Nephron progenitor cell (in vitro differentiated cells): ENCODE measurements around the gene EIF2B1.
A peak's percentile ranks its signal among the peaks of the same experiment; 100 is the strongest.

Experiments used
- DNase-seq: peaks from one replicate; pipeline ENCODE4 v3.0.0; 2021
- H3K27ac Mint-ChIP-seq: 2 replicates; pipeline ENCODE4 v1.8.0; 2021; ENCODE audit warnings: mild to moderate bottlenecking, moderate library complexity, mixed read lengths
- H3K27me3 Mint-ChIP-seq: 2 replicates; pipeline ENCODE4 v1.8.0; 2021; ENCODE audit warnings: mild to moderate bottlenecking, low read depth, mixed read lengths; ENCODE audit not compliant: poor library complexity
- H3K36me3 Mint-ChIP-seq: 2 replicates; pipeline ENCODE4 v1.8.0; 2021; ENCODE audit warnings: low read depth, mixed read lengths
- H3K4me1 Mint-ChIP-seq: 2 replicates; pipeline ENCODE4 v1.8.0; 2021; ENCODE audit warnings: mixed read lengths
- H3K4me3 Mint-ChIP-seq: 2 replicates; pipeline ENCODE4 v1.8.0; 2021; ENCODE audit warnings: mild to moderate bottlenecking, moderate library complexity, mixed read lengths
- H3K9me3 Mint-ChIP-seq: 2 replicates; pipeline ENCODE4 v1.8.0; 2021; ENCODE audit warnings: mild to moderate bottlenecking, moderate library complexity, mixed read lengths
- TF ChIP-seq, protein P1 (sequence below): fragments of 200-600 bp; sonication (generic); IDR thresholded peaks from 2 replicates; pipeline ENCODE4 v1.5.0; 2021; ENCODE audit warnings: antibody characterized with exemption

EIF2B1 gene

DNA sequence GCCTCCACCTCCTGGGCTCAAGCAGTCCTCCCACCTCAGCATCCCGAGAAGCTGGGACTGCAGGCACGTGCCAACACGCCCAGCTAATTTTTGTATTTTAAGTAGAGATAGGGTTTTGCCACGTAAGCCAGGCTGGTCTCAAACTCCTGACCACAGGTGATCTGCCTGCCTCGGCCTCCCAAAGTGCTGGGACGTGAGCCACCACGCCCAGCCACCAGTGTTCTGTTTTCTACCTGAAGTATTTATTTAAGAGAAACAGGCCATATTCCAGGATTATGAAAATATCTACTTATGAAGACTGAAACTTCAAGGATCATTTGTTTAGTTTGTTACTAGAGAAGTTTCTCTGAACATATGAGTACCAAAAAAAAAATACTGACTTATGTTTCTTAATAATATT, 10.4 kb upstream of the EIF2B1 start:
- DNase-seq = no peak
- Mint-ChIP-seq H3K36me3 (peaks cover 43% of the 10 kb centered on the region), H3K9me3 (no peaks in the 10 kb centered on the region), H3K4me3 (no peak overlapping the region), H3K27me3 (no peaks in the 10 kb centered on the region), H3K27ac (no peak overlapping the region), H3K4me1 (no peaks in the 10 kb centered on the region)
- TF ChIP-seq, protein P1, sequence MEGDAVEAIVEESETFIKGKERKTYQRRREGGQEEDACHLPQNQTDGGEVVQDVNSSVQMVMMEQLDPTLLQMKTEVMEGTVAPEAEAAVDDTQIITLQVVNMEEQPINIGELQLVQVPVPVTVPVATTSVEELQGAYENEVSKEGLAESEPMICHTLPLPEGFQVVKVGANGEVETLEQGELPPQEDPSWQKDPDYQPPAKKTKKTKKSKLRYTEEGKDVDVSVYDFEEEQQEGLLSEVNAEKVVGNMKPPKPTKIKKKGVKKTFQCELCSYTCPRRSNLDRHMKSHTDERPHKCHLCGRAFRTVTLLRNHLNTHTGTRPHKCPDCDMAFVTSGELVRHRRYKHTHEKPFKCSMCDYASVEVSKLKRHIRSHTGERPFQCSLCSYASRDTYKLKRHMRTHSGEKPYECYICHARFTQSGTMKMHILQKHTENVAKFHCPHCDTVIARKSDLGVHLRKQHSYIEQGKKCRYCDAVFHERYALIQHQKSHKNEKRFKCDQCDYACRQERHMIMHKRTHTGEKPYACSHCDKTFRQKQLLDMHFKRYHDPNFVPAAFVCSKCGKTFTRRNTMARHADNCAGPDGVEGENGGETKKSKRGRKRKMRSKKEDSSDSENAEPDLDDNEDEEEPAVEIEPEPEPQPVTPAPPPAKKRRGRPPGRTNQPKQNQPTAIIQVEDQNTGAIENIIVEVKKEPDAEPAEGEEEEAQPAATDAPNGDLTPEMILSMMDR = no peak

DNA sequence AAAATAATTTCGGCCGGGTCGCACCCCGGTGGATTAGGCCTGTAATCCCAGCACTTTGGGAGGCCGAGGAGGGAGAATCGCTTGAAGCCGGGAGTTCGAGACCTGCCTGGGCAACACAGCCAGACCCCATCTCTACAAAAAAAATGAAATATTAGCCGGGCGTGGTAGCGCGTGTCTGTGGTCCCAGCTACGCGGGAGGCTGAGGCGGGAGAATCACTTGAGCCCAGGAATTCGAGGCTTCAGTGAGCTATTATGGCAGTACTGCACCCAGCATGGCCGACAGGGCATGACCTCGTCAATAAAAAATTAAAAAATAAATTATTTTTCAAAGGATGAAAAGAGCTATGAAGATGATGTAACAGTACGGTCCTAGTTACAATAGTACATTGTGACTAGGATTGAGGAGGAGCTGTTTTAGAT, 666 bp upstream of the EIF2B1 start:
- peaks cover 3% of the 10 kb centered on the region for H3K27me3 Mint-ChIP-seq
- peaks cover 25% of the 10 kb centered on the region for H3K4me1 Mint-ChIP-seq
- peak overlapping the region; percentile 99 for H3K4me3 Mint-ChIP-seq
- peak overlapping the region; percentile 99 for H3K27ac Mint-ChIP-seq
- TF ChIP-seq, protein P1 = no peak
- peaks cover 17% of the 10 kb centered on the region for H3K36me3 Mint-ChIP-seq
- no peaks in the 10 kb centered on the region for H3K9me3 Mint-ChIP-seq
- DNase-seq = peak; percentile 6

DNA sequence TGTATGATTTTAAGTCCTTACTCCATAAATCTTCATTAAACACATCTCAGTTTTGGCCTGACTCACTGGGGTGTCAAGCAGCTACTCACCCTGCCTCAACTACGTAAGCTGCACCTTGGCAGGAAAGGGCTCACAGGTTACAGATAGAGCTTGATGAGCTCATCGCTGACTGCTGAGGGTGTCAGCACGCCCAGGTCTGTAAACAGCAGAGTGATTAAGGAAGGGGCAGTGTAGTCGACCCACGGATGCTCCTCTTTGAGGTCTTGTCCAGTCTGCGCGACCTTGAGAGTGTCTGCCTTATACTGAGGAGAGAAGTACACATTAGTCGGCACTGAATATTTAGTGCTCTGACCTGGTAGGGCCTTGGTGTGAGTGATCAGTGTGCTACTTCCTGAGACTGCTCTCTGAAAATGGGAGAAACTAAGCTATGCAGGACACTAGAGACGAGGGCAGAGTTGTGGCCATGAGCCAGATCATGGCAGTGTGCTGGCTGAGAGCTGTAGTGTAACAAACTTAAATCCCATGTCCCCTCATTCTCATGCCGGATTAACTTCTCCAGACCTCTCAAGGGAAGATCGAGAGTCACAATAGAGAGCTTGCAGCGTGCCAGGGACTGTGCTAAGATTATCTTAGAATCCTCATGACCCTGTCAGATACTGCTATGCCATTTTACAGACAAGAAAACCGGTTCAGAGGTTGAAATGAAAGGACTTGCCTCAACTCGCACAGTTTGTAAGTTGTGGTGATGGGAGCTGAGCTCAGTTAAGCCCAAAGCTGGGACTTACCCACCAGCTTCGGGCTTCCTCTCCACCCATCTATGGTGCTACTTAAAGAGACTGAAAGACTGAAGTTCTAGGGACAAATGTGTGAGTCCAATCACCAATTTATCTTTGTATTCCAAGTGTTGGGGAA, 11.6 kb downstream of the EIF2B1 start:
- TF ChIP-seq, protein P1 = no peak
- Mint-ChIP-seq H3K27ac (peak overlapping the region; percentile 88), H3K9me3 (no peaks in the 10 kb centered on the region), H3K4me1 (no peaks in the 10 kb centered on the region), H3K36me3 (peaks cover 62% of the 10 kb centered on the region), H3K4me3 (no peak overlapping the region), H3K27me3 (peaks cover 4% of the 10 kb centered on the region)
- DNase-seq = no peak

DNA sequence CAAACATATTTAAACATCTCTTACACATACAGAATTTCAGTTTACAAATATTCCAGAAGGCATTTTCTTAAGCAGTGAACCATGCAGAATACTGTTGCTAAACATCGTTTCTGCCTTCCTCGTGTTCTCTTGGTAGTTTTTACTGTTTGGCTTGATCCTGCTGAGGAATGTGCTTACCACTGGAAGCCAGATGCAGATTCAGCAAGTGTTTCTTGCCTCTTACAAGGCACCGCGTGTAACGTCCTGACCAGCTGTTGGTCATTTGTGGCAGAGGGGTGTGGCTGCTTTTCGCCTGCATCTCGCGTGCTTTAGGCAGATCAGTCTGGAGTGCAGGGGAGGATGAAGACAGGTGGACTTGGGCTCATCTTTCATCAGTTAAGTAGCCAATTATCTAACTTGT, 12.4 kb downstream of the EIF2B1 start:
- Mint-ChIP-seq H3K9me3 (no peaks in the 10 kb centered on the region), H3K36me3 (peaks cover 62% of the 10 kb centered on the region), H3K27ac (no peak overlapping the region), H3K4me3 (no peak overlapping the region), H3K4me1 (no peaks in the 10 kb centered on the region), H3K27me3 (peaks cover 4% of the 10 kb centered on the region)
- DNase-seq = no peak
- TF ChIP-seq, protein P1 = no peak

GRCh38 chr12:123617580-123617979, 15.9 kb downstream of the EIF2B1 start:
- peaks cover 4% of the 10 kb centered on the region for H3K27me3 Mint-ChIP-seq
- no peak overlapping the region for H3K27ac Mint-ChIP-seq
- H3K4me1 Mint-ChIP-seq = no peaks in the 10 kb centered on the region
- H3K36me3 Mint-ChIP-seq = peaks cover 75% of the 10 kb centered on the region
- TF ChIP-seq, protein P1 = no peak
- DNase-seq = no peak
- H3K4me3 Mint-ChIP-seq = no peak overlapping the region
- H3K9me3 Mint-ChIP-seq = no peaks in the 10 kb centered on the region

DNA sequence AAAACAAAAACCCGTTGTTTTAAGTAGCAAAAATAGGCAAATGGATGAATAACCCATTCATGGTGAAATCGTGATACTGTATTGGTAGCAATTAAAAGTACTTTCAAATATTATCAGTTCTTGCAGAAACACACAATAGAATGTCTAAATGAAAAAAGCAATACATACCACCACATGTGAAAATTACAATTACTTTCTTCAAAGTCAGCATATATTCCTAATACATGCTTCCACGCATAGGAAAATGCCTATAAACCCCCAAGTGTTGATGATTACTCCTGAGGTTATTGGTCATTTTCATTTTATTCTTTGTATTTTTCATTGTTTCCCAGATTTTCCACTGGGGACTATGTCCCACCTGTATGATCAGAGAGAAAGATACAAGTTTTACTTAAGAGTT, 16.3 kb downstream of the EIF2B1 start:
- Mint-ChIP-seq H3K4me1 (no peaks in the 10 kb centered on the region), H3K27me3 (peaks cover 4% of the 10 kb centered on the region), H3K36me3 (peaks cover 80% of the 10 kb centered on the region), H3K9me3 (no peaks in the 10 kb centered on the region), H3K27ac (no peak overlapping the region), H3K4me3 (no peak overlapping the region)
- DNase-seq = no peak
- TF ChIP-seq, protein P1 = no peak
